SU-DHL-6 (cell line): ENCODE data around the gene SLC7A6.

Experiments used
- H2AFZ ChIP-seq: fragments of 200-600 bp; sonication (generic); 2 replicates; pipeline ENCODE4 v1.6.1; 2014; ENCODE audit warnings: low read depth, mild to moderate bottlenecking, moderate library complexity, mixed read lengths, antibody characterized with exemption, low read length; ENCODE audit not compliant: severe bottlenecking
- H3F3A ChIP-seq: fragments of 200-600 bp; shearing (Covaris generic); 2 replicates; pipeline ENCODE4 v1.6.0; 2016; ENCODE audit warnings: antibody characterized with exemption, mild to moderate bottlenecking; ENCODE audit not compliant: insufficient read depth
- H3K27ac ChIP-seq: fragments of 200-600 bp; sonication (generic); 2 replicates; pipeline ENCODE4 v1.5.1; 2016; ENCODE audit warnings: low read depth, mild to moderate bottlenecking, low read length, moderate library complexity, mixed read lengths
- H3K27me3 ChIP-seq: fragments of 200-600 bp; sonication (generic), shearing (Covaris generic); 2 replicates; pipeline ENCODE4 v1.6.0; 2014; ENCODE audit warnings: mild to moderate bottlenecking, low read length
- H3K36me3 ChIP-seq: fragments of 200-600 bp; sonication (generic); 2 replicates; pipeline ENCODE4 v1.6.1; 2014; ENCODE audit warnings: mild to moderate bottlenecking, low read length, mixed read lengths
- H3K4me2 ChIP-seq: fragments of 300-600, 200-600 bp; shearing (Covaris generic), sonication (generic); 2 replicates; pipeline ENCODE4 v1.6.0; 2014; ENCODE audit warnings: low read length, low read depth, mild to moderate bottlenecking; ENCODE audit not compliant: poor library complexity, severe bottlenecking
- H3K4me3 ChIP-seq: fragments of 200-600 bp; sonication (generic); 2 replicates; pipeline ENCODE4 v1.5.1; 2014; ENCODE audit warnings: antibody characterized with exemption, low read length, mild to moderate bottlenecking, mixed read lengths; ENCODE audit not compliant: insufficient read depth, poor library complexity, severe bottlenecking
- H3K79me2 ChIP-seq: fragments of 200-600 bp; sonication (generic); 2 replicates; pipeline ENCODE4 v1.6.1; 2014; ENCODE audit warnings: mild to moderate bottlenecking, low read length, moderate library complexity; ENCODE audit not compliant: insufficient read depth
- H3K9ac ChIP-seq: fragments of 200-600 bp; sonication (generic); 2 replicates; pipeline ENCODE4 v1.7.0; 2014; ENCODE audit warnings: mild to moderate bottlenecking, low read length
- H3K9me2 ChIP-seq: fragments of 200-600 bp; sonication (generic); replicated peaks from 2 replicates; pipeline ENCODE4 v1.6.1; 2014; ENCODE audit warnings: low read length; ENCODE audit not compliant: insufficient read depth
- H3K9me3 ChIP-seq: fragments of 200-600 bp; sonication (generic); 2 replicates; pipeline ENCODE4 v1.6.1; 2014; ENCODE audit warnings: low read length, mixed read lengths; ENCODE audit not compliant: insufficient read depth
- H4K20me1 ChIP-seq: fragments of 200-600 bp; sonication (generic); 2 replicates; pipeline ENCODE4 v1.6.1; 2014; ENCODE audit warnings: low read depth, mild to moderate bottlenecking, antibody characterized with exemption, low read length, moderate library complexity, mixed read lengths
- CTCF ChIP-seq: fragments of 200-600 bp; sonication (generic); IDR thresholded peaks from one replicate; pipeline ENCODE4 v1.5.1; 2017; ENCODE audit warnings: antibody characterized with exemption, mild to moderate bottlenecking, low read length, moderate library complexity; ENCODE audit not compliant: insufficient read depth, poor library complexity, severe bottlenecking
- EZH2phosphoT487 ChIP-seq: fragments of 200-600 bp; sonication (generic), shearing (Covaris generic); conservative IDR thresholded peaks from 2 replicates; pipeline ENCODE4 v1.6.1; 2018; ENCODE audit warnings: mild to moderate bottlenecking, antibody characterized with exemption, low read length, moderate library complexity, mixed read lengths

SLC7A6 gene

GRCh38 chr16:68349838-68350410 lies 85.6 kb downstream of the SLC7A6 start:
- H3K9me3 ChIP-seq = no peaks in the 10 kb centered on the region
- TF ChIP-seq EZH2phosphoT487 = no peak
- no peak for TF ChIP-seq CTCF
- H3K27me3 ChIP-seq = no peaks in the 10 kb centered on the region
- H3K27ac ChIP-seq = no peak overlapping the region
- no peaks in the 10 kb centered on the region for H3K9me2 ChIP-seq
- no peak overlapping the region for H3K4me3 ChIP-seq
- no peaks in the 10 kb centered on the region for H3F3A ChIP-seq
- H3K4me2 ChIP-seq = no peak overlapping the region
- no peaks in the 10 kb centered on the region for H3K79me2 ChIP-seq
- H4K20me1 ChIP-seq = no peaks in the 10 kb centered on the region
- H3K9ac ChIP-seq = no peak overlapping the region
- no peak overlapping the region for H2AFZ ChIP-seq
- peaks cover 5% of the 10 kb centered on the region; the same call in 1 of the 2 replicates for H3K36me3 ChIP-seq

- Histone ChIP-seq H3K27me3 (no peaks in the 10 kb centered on the region), H3K9me2 (no peaks in the 10 kb centered on the region), H3F3A (no peaks in the 10 kb centered on the region), H3K36me3 (0 out of 2 replicates have a peak, but pooled peaks cover 3% of the 10 kb centered on the region), H3K9me3 (no peaks in the 10 kb centered on the region), H3K27ac (no peak overlapping the region), H2AFZ (no peak overlapping the region), H3K4me2 (no peak overlapping the region), H3K79me2 (no peaks in the 10 kb centered on the region), H4K20me1 (no peaks in the 10 kb centered on the region), H3K4me3 (no peak overlapping the region), H3K9ac (no peak overlapping the region)
- TF ChIP-seq CTCF = no peak
- no peak for TF ChIP-seq EZH2phosphoT487
These were observed 86.6 kb downstream of the SLC7A6 start for GRCh38 chr16:68350813-68351350.
